H4 (cell line): ENCODE data around the gene SLC35C1. TPM values are rescaled to one million over a fixed set of nuclear protein-coding genes. Genes with fewer than 3 reads are reported as not detected.
"Not testable (repeated sequence)": the region's sequence is repeated elsewhere in the genome, so short reads cannot be mapped to it uniquely, and the experiment has no call there.

ENCODE experiments used
- DNase-seq: peaks from one replicate; pipeline ENCODE4 v3.0.0-alpha.2; 2015; ENCODE audit warnings: low spot score
- total RNA-seq: library from RNA; depleted of rRNA; stranded (reverse); fragments of >200 nt; shearing (Covaris generic); gene quantifications from 2 replicates; pipeline ENCODE4 v1.2.3, GENCODE V29; 2014

SLC35C1 gene
- total RNA-seq, 1 experiment from 2014 or later: 9.5 TPM

DNA sequence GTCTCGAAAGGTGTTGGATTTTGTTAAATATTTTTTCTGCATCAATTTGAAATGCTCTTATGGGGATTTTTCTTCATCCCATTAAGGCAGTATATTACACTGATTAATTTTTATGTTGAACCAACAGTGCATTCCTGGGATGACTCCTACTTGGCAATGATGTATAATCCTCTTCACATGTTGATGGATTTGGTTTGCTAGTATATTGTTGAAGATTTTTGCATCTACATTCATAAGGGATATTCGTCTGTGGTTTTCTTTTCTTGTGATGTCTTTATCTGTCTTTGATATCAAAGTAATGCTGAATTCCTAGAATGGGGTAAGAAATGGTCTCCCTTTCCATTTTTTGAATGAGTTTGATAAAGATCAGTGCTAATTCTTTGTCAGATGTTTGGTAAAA is 18.7 kb upstream of the SLC35C1 start:
- DNase-seq: no peak

DNA sequence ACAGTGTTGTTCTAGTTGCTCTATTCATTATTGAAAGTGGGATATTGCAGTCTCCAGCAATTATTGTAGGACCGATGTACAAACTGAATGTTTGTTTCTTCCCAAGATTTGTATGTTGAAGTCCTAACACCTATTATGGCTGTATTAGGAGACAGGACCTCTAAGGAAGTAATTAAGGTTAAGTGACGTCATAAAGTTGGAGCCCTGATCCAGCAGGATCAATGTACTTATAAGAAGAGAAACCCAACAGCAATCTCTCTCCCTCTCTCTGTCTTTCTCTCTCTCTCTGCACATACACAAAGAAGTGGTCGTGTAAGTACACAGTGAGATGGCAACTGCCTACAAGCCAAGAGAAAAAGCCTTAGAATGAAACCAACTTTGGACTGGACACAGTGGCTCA is 16.1 kb upstream of the SLC35C1 start:
- no peak for DNase-seq

DNA sequence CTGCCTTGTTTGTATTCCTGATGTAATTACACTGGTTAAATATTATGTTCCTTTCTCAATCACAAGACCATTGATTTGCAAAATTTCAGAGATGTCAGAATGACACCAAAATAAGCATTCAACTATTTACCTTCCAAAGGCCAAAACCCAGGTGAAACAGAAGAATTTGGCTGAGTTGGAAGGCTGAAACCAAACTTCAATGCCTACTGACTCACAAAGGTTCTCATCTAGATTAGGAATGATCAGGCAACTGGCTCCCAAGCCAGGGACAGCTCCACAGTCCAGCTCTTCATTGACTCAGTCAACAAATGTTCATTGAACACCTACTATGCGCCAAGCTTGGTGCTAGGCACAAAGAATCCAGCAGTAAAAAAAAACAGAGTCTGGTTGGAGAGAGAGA is 13.4 kb upstream of the SLC35C1 start:
- DNase-seq: no peak

DNA sequence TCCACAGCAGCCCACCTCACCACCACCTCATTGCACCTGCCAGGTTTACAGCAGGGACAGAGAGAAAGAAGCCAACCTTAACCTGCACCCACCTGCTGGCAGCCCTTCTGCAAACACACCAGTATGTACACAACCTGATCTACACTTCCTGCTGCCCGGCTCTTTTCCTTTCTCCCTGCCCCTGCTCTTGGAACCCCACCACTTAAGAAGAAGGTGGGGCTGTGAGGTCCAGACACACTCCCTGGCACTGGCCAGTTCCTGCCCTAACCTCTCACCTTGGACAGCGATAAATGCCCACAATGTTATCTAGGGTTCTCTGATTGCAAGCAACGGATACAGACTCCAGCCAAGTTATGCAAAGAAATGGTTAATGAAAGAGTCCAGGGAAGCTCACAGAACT is 10.8 kb upstream of the SLC35C1 start:
- DNase-seq: no peak

DNA sequence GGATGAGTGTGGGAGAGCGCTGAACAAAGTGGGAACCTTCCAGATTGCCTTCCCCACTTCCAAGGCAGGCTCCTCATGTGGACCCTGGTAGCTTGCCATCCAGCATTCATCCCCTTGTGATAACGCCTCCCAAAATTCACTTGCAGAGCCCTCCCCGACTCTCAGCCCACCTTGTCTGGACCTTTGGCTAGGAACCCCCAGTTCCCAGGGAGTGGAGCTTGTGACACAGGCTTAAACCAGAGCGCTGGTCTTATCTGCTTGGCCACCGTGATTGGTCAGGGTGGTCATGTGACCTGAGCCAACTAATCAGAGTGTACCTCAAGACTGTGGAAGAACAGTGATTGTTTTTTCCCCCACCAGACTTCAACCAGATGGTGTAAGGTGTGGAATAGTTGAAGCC is 9.6 kb upstream of the SLC35C1 start:
- no peak for DNase-seq

DNA sequence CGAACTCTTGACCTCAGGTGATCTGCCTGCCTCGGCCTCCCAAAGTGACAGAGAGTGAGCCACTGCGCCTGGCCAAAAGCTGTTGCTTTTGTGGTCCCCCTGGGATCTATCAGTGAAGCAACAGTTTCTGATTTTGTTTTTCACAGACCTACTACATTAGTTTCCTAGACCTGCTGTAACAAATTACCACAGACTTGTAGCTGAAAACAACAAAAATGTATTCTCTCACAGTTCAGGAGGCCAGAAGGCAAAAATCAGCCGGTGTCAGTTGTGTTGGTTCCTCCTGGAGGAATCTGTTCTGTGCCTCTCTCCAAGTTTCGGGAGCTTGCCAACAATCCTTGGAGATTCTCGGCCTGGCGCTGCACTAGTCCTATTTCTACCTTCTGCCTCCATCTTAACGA is 8.5 kb upstream of the SLC35C1 start:
- no peak for DNase-seq

DNA sequence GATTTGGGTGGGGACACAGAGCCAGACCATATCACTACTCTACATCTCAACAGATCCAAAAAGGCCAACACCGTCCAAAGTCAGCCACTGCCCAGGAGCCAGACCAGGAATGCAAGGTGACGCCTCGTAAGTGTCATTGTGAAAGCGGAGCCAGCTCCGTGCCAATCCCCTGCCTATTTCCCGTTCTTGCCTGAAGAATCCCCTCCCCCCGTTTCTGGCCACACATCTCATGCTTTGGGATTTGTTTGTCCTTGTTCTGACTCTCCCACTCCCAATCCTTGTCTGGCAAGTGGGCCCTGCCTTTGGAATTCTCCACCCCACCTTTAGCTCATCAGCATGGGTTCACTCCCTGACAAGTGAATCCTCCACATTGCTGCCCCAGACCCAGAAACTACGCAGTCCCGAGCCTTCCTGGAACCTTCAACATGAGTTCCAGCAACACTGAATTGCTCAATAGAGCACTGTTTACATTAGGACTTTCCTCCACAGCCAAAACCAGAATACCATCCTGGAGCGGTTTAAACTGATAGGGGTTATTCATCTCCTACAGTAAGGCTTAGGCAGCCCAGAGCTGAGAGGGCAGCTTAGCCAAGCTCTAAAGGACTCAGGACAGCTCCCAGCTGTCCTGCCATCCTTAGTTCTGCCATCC is 6.0 kb upstream of the SLC35C1 start:
- peak; percentile 69 for DNase-seq

DNA sequence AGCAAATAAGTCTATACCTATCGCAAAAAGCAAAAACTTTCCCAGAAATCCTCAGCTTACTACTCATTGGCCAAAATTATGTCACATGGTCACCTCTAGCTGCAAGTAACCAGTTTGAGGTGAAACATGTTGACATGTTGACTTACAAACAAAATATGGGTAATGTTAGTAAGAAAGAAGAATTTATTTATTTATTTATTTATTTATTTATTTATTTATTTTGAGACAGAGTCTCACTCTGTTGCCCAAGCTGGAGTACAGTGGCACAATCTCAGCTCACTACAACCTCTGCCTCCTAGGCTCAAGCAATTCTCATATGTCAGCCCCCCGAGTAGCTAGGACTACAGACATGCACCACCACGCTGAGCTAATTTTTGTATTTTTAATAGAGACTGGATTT is 5.4 kb upstream of the SLC35C1 start:
- no peak for DNase-seq

DNA sequence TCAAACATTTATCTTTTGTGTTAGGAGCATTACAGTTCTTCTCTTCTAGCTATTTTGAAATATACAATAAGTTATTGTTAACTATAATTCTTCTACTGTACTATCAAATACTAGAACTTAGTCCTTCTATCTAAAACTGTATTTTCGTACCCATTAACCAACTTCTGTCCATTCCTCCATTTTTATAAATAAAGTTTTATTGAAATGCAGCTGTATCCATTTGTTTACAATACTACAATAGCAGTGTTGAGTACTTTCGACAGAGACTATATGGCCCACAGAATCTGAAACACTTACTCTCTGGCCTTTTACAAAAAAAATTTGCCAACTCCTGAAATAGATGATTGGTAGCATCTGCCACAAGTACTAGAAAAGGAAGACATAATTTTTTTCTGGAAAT is 4.7 kb upstream of the SLC35C1 start:
- no peak for DNase-seq

DNA sequence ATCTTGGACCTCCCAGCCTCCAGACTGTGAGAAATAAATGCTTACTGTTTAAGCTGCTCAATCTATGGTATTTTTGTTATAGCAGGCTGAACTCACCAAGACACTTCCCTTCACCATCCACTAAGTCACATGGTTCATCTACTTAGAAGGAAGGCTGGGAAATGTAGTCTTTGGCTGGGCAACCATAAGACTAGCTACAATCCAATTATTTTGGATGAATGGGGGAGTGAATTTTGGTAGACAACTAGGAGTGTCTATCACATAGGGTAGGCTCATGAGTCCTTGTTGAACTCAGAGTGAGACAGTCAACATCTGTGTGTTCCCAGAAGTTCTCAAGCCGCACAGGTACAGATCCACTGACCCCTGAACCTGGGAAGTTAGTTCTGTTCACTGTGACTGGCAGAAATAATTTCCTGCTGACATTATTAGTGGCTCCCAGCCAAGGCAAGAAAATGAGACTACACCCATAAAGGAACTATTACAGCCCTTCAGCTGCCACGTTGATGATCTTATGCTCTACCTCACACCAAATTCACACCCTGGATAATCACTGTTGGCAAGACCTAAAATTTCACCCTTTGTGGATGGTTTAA is 3.1 kb upstream of the SLC35C1 start:
- DNase-seq: no peak

DNA sequence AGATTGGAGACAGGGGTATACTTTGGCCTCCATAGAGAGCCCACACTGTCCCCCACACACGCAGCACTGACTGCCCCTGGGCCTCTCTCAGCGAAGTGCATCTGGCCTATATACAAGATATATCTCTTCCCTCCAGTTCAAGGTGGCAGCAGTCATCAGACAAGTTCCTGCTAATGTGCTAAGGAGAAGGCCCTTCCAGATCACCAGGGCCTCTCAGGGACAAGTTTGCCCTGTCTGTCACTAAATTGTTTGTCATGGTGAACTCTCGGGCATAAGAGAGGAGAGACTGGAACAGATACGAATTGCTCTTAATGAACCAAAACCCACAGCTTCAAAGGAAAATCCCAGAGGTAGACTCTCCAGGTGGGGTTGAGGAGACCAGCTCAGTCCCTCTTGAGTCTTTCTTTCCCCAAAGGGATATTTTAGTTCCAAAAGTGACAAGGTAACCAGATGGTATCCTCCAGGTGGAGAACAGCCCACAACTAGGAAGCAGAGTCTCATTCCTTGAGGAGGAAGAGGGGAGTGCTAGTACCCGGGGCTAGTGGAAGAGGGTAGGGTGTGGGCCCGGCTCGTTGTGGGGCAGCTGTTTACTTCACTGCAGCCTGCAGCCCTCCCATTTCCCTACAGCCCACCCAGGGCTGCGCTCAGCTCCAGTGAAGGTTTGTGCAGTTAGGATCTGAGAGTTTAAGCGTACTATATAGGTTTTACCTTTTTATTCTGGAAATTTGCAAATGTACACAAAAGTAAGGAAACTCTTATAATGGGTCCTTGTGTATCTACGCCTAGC is 2.2 kb upstream of the SLC35C1 start:
- DNase-seq: no peak

DNA sequence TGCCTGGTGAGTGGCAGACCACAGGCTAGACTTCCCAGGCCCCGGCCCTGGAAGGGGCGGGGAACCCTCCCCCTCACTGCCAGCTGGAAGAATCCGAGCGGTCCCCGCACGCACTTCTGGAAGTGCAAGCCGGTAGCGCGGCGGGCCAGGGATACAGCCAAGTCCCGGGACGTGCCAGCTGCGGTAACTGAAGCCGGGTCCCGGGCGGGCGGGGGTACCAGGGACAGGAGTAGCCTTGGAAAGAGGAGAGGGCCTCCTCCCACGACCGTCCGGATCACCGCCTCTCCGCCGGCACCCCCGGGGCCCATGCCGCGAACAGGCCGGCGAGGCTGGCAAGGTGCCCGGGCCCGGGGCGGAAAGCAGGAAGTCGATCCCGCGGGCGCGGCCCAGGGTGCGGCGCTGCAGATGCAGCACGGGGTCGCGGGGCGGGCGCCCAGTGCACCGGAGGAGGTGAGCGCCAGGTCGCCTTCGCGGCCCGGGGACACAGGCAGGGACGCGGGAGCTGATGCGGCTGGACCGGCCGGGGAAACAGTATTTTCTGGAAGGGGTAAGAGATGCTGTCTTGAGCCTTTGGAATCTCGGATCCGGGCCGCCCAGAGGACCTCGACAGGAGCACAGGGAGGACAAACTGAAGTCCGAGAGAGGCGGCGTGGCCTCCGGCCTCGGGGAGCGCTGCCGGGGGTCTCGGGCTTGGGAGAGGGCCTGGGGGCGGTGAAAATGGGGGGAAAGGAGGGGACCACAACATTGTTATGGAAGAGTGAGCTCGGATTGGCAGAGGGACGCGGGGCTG is 783 bp upstream of the SLC35C1 start:
- peak; percentile 59 for DNase-seq

DNA sequence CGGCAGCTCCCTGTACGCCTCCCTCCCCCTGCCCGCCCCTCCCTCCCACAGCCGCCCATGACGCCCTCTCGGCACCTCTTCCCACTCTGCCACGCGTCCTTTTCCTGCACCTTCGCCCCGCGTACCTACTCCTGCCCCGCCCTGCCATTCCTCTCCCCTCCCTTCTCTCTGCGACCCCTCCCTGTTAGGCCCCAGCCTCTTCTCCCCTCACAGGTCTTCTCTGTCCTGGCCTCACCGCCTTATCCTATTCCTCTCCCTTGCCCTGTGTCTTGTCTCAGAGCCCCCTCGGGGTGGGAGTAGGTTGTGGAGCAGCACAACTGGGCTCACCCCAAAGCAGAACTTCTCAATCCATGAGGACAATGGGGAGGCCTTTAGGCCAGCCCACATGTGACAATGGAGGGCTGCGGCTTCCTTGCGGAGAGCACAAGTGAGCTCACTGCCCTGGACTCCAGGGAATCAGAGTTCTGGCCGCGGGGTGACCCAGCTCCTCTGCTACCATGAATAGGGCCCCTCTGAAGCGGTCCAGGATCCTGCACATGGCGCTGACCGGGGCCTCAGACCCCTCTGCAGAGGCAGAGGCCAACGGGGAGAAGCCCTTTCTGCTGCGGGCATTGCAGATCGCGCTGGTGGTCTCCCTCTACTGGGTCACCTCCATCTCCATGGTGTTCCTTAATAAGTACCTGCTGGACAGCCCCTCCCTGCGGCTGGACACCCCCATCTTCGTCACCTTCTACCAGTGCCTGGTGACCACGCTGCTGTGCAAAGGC is 539 bp downstream of the SLC35C1 start:
- DNase-seq: peak; percentile 49

DNA sequence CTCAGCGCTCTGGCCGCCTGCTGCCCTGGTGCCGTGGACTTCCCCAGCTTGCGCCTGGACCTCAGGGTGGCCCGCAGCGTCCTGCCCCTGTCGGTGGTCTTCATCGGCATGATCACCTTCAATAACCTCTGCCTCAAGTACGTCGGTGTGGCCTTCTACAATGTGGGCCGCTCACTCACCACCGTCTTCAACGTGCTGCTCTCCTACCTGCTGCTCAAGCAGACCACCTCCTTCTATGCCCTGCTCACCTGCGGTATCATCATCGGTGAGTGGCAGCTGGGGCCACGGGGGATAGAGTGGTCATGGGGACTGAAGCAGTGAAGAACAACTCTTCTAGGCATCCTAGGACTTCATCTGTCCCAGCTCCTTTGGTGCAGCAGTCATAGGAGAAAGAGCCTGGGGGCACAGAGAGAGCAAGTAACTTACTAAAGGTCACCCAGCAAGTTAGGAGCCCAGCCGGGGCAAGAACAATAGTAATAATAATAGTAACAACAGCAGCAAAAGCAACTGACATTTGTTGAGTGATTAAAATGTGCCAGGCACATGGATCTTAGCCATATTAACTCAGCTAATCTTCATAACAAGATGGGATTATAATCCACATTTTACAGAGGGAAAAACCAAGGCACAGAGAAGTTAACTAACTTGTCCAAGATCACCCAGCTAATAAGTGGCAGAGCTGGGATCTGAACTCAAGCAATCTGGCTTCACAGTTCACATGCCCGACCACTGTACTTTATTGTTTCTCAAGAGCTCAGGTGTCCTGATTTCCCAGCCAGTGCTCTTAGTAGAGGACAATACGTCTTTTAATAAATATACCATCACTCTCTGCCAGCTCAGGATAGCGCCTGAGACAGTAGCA is 1.4 kb downstream of the SLC35C1 start:
- DNase-seq: no peak

DNA sequence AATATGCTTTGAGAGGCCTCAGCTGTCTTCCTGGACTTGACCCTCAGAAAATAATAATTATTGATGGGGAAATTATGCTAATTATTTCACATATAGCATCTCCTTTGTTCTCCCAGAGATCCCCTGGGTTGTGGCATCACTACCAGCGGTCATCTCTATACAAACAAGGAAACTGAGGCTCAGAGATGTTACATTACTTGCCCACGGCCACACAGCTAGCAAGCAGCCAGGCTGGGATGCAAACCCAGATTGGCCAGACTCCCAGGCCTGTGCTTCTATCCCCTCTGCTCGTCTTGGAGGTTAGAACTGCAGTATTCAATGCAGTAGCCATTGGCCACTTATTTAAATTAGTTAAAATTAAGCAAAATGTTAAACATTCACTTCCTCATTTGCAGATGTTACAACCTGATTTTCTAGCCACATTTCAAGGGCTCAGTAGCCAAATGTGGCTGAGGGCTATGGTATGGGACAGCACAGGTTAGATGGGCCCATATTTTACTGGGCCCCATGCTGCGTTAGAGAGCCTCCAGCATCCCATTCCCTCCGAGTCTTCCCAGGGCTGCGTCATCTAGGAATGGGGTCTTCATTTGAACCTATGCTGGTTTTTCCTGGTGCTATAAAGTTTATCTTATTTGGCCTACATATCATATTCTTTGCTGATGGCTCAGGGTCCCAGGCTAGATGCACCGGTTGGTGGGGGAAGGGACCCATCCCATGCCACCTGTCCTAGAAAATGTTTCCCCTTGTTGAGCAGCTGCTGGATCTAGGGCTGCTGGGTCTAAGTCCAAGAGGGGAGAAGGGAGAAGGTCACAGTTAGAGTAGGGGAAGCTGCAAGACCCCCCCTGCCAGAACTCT is 2.2 kb downstream of the SLC35C1 start:
- DNase-seq: no peak

DNA sequence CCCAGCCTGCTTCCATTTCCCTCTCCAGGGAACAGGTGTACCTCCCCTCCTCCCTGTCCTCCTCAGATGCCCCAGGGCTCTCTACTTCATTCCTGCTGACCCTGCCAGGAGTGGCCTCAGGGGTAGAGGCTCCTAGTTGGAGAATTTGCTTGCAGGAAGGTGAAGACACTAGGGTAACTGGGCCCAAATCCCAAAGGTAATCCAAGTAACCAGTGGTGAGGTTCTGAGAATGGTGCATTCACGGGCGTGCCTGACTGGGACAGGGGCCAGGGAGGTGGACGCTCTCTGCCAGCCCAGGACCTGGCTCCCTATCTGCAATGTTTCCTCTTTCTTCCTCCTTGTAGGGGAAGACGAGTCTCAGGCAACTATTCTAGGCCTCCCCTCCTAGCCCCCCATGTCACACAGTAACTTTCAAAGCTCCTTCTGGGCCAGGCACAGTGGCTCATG is 2.9 kb downstream of the SLC35C1 start:
- no peak for DNase-seq

DNA sequence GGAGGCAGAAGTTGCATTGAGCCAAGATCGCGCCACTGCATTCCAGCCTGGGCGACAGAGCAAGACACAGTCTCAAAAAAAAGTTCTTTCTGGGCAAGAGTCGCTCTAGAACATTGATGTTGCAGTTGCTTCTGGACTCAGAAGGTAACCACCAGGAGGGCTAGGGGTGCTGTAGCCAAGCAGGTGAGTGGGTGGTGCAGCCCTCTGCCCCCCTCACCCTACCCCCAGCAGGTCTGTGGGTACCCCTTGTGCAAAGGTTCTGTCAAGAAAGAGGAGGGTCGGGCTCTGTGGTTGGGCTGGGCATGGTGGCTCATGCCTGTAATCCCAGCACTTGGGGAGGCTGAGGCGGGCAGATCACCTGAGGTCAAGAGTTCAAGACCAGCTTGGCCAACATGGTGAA is 3.5 kb downstream of the SLC35C1 start:
- not testable (repeated sequence) for DNase-seq

DNA sequence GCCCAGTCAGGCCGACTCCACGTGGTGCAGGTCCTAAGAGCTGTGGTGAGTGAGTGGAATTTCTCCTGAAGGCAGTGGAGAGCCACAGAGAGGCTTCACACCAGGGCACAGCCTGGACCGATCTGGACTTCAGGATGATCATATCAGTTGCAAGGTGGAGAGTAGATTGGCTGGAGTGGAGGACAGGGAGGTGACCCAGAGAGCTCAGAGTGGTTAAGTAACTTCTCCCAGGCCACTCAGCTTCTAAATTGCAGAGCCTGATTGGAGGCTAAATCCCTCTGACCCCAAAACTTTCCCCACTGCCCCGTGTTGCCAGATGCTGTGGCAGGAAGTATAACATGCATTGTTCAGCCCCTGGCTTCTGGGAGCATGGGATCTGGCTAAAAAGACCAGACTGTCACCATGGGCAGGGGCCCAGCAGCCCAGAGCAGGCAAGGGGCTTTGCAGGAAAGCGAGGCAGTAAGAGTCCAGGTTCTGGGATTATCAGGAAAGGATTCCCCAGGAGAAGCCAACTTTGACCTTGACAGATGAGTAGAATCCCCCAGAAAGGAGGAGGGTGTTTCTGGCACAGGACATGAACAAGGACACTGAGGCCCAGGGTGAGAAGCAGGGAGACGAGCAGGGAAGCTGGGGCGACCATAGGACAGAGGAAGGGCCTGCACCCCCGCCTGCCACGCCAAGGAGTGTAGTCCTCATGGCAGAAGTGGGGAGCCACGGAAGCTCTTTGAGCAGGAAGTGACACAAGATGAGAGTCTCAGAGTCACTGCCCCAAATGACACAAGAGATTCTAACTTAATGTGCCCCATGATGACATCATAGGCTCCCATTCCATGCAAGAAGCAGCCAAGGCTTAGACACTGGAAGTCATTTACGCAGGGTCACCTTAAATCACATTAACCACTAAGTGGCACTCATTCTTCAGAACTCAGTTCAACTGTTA is 4.8 kb downstream of the SLC35C1 start:
- DNase-seq: no peak
